Fibroblast of lung (primary cell): ENCODE measurements around the gene PPP6R3. TPM values are rescaled to one million over a fixed set of nuclear protein-coding genes. Genes with fewer than 3 reads are reported as not detected.
"Not testable (repeated sequence)": the region's sequence is repeated elsewhere in the genome, so short reads cannot be mapped to it uniquely, and the experiment has no call there.

Experiments
- DNase-seq, 2 donors: peaks; one replicate each; pipeline versions ENCODE4 v3.0.0 to v3.0.0-alpha.2; 2010; ENCODE audit warnings: low read depth in 2 of 2
- H2AFZ ChIP-seq: 2 replicates; pipeline ENCODE4 v1.5.1; 2012; ENCODE audit warnings: low read length, control low read depth, inconsistent platforms
- H3K27ac ChIP-seq: 2 replicates; pipeline ENCODE4 v1.5.1; 2011; ENCODE audit warnings: low read length, control low read depth; ENCODE audit not compliant: insufficient read depth
- H3K27me3 ChIP-seq: 2 replicates; pipeline ENCODE4 v1.5.1; 2011; ENCODE audit warnings: mild to moderate bottlenecking, low read length; ENCODE audit not compliant: control insufficient read depth, insufficient read depth
- H3K36me3 ChIP-seq: 2 replicates; pipeline ENCODE4 v1.5.1; 2011; ENCODE audit warnings: low read length; ENCODE audit not compliant: control insufficient read depth, insufficient read depth
- H3K4me1 ChIP-seq: 2 replicates; pipeline ENCODE4 v1.5.1; 2011; ENCODE audit warnings: low read length; ENCODE audit not compliant: control insufficient read depth, insufficient read depth; ENCODE audit errors: extremely low read depth
- H3K4me2 ChIP-seq: 2 replicates; pipeline ENCODE4 v1.5.1; 2011; ENCODE audit warnings: low read length, control low read depth; ENCODE audit not compliant: insufficient read depth; ENCODE audit errors: extremely low read depth
- H3K4me3 ChIP-seq, 4 experiments: fragments of 200-600 bp in 1 of 4; sonication (generic) in 1 of 4; replicated peaks in 1 of 4; 2 replicates each; pipeline ENCODE4 v1.5.1; 2011 to 2016; ENCODE audit warnings: low read length in 4 of 4, low read depth in 3 of 4, mild to moderate bottlenecking in 3 of 4, control low read depth in 2 of 4, inconsistent platforms in 1 of 4, mixed read lengths in 1 of 4; ENCODE audit not compliant: insufficient read depth in 1 of 4; ENCODE audit errors: control extremely low read depth in 1 of 4
- H3K79me2 ChIP-seq: 2 replicates; pipeline ENCODE4 v1.5.1; 2012; ENCODE audit warnings: mild to moderate bottlenecking, low read length, inconsistent platforms; ENCODE audit not compliant: control insufficient read depth, insufficient read depth
- H3K9ac ChIP-seq: 2 replicates; pipeline ENCODE4 v1.5.1; 2011; ENCODE audit warnings: mild to moderate bottlenecking, low read length, control low read depth; ENCODE audit not compliant: insufficient read depth
- H3K9me3 ChIP-seq: 2 replicates; pipeline ENCODE4 v1.5.1; 2012; ENCODE audit warnings: low read depth, low read length; ENCODE audit not compliant: control insufficient read depth, insufficient read depth
- H4K20me1 ChIP-seq: 2 replicates; pipeline ENCODE4 v1.5.1; 2011; ENCODE audit warnings: low read length; ENCODE audit not compliant: control insufficient read depth, insufficient read depth; ENCODE audit errors: extremely low read depth
- CTCF ChIP-seq, 2 donors: IDR thresholded peaks in 1 of 2; conservative IDR thresholded peaks in 1 of 2; 1 replicate in 1 of 2; 2 replicates in 1 of 2; pipeline ENCODE4 v1.5.1; 2011 to 2012; ENCODE audit warnings: low read length in 2 of 2, control low read depth in 1 of 2, inconsistent platforms in 1 of 2, low read depth in 1 of 2, mild to moderate bottlenecking in 1 of 2
- EZH2 ChIP-seq: IDR thresholded peaks from 2 replicates; pipeline ENCODE4 v1.5.1; 2012; ENCODE audit warnings: low read length, control low read depth, mild to moderate bottlenecking; ENCODE audit errors: missing control alignments
- polyA plus RNA-seq, 2 donors: library from polyadenylated mRNA; depleted of rRNA in 1 of 2; stranded (reverse) in 1 of 2; unstranded in 1 of 2; fragments of >200 nt; gene quantifications; 2 replicates each; pipeline ENCODE4 v1.2.1, GENCODE V29; 2011 to 2012; ENCODE audit warnings: missing spikeins in 1 of 2
- total RNA-seq: library from RNA; depleted of rRNA; stranded (reverse); fragments of >200 nt; gene quantifications from 2 replicates; pipeline ENCODE4 v1.2.1, GENCODE V29; 2014

Gene PPP6R3
- total and polyA plus RNA-seq, 2 donors (not counting 1 experiment from before 2014, with no cell fraction given), result 44.2 to 120 TPM

GRCh38 chr11:68473693-68474092, 13.1 kb downstream of the PPP6R3 start:
- Histone ChIP-seq H2AFZ (no peak overlapping the region), H3K4me1 (peaks cover 9% of the 10 kb centered on the region), H3K4me3 (no peak overlapping the region), H3K4me2 (no peak overlapping the region), H3K27ac (no peak overlapping the region), H3K79me2 (peaks cover 80% of the 10 kb centered on the region), H3K9ac (no peak overlapping the region), H3K36me3 (peaks cover 4% of the 10 kb centered on the region), H3K27me3 (no peaks in the 10 kb centered on the region), H4K20me1 (peaks cover 8% of the 10 kb centered on the region), H3K9me3 (no peaks in the 10 kb centered on the region)
- DNase-seq, result no peak
- TF ChIP-seq EZH2, result no peak
- no peak for TF ChIP-seq CTCF (conservative IDR thresholded peaks at IDR 0.05 in 1 of 2, IDR thresholded peaks at IDR 0.05 in 1 of 2; ENCODE audit: low read depth in 1 of 2, low read length in 2 of 2)

GRCh38 chr11:68475626-68476025, 15.1 kb downstream of the PPP6R3 start:
- not testable (repeated sequence) for H3K4me2 ChIP-seq, DNase-seq, H3K4me3 ChIP-seq, H4K20me1 ChIP-seq, H2AFZ ChIP-seq, H3K36me3 ChIP-seq, H3K4me1 ChIP-seq, H3K27me3 ChIP-seq, H3K9me3 ChIP-seq, H3K9ac ChIP-seq, H3K27ac ChIP-seq
- peaks cover 80% of the 10 kb centered on the region for H3K79me2 ChIP-seq

GRCh38 chr11:68479390-68479789, 18.8 kb downstream of the PPP6R3 start:
- TF ChIP-seq CTCF (conservative IDR thresholded peaks at IDR 0.05 in 1 of 2, IDR thresholded peaks at IDR 0.05 in 1 of 2; ENCODE audit: low read depth in 1 of 2, low read length in 2 of 2) (no peak), EZH2 (no peak)
- Histone ChIP-seq H3K27ac (no peak overlapping the region), H3K9ac (no peak overlapping the region), H3K36me3 (no peaks in the 10 kb centered on the region), H3K9me3 (no peaks in the 10 kb centered on the region), H3K4me3 (no peak overlapping the region), H3K4me2 (no peak overlapping the region), H3K27me3 (no peaks in the 10 kb centered on the region), H2AFZ (no peak overlapping the region), H4K20me1 (no peaks in the 10 kb centered on the region), H3K79me2 (peaks cover 78% of the 10 kb centered on the region), H3K4me1 (no peaks in the 10 kb centered on the region)
- DNase-seq, result no peak
